Adipocyte (in vitro differentiated cells): Measurements from ENCODE around the gene TLE2.

ENCODE experiments used
- DNase-seq: peaks from one replicate; pipeline ENCODE4 v3.0.0-alpha.2; 2015; ENCODE audit warnings: low read depth
- H3K27me3 ChIP-seq: replicated peaks from 2 replicates; pipeline ENCODE4 v1.7.0; 2013; ENCODE audit warnings: mild to moderate bottlenecking, low read length, moderate library complexity; ENCODE audit not compliant: control insufficient read depth, insufficient read depth
- H3K36me3 ChIP-seq: 2 replicates; pipeline ENCODE4 v1.7.0; 2013; ENCODE audit warnings: low read length, mild to moderate bottlenecking, moderate library complexity; ENCODE audit not compliant: control insufficient read depth, insufficient read depth, severe bottlenecking
- H3K4me1 ChIP-seq: 2 replicates; pipeline ENCODE4 v1.7.0; 2013; ENCODE audit warnings: mild to moderate bottlenecking, low read length, moderate library complexity; ENCODE audit not compliant: control insufficient read depth, insufficient read depth
- H3K4me3 ChIP-seq: 2 replicates; pipeline ENCODE4 v1.7.0; 2013; ENCODE audit warnings: mild to moderate bottlenecking, low read length, moderate library complexity
- H3K9ac ChIP-seq: 2 replicates; pipeline ENCODE4 v1.7.0; 2013; ENCODE audit warnings: mild to moderate bottlenecking, low read length, moderate library complexity
- H3K9me3 ChIP-seq: 2 replicates; pipeline ENCODE4 v1.7.0; 2013; ENCODE audit warnings: mild to moderate bottlenecking, low read length, moderate library complexity; ENCODE audit not compliant: control insufficient read depth

Gene TLE2

DNA sequence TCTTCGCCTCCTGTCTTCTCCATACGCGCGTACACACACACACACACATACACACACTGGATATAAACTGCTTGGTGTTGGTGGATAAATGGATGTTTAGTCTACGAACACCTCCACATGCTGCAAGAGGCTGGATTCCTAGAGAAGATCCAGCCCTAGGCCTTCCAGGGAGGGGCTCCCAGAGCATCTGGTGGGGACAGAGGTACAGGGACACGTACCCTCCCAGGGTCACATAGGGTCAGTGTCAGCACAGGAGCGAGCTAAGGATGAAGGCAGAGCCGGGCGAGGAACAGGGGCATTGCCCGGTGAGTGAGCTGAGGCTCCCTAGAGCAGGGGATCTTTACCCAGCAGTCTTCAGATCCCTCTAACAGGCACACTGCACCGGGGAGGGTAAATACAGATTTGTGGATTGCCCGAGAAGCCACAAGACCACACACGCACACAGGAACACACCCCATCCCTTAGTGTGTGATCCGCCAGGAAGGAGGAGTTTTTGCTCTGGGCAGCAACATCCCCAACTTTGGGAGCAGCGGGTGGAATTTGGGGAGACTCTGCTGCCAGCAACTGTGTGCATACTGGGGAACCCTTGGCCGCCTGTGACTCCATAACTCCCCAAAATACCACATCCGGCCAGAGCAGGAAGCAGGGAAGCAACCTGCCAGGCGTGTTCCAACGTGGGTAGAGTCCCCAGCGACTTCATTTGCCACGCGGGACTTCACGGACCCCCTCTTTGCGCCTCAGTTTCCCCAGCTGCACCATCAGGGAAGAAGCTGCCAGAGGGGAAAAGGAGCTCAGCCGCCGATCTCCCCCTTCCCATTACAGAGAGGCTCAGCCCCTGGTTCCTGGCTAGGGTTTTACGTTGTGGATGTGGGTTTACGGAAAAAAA is 5.8 kb upstream of the TLE2 start:
- peaks cover 11% of the 10 kb centered on the region for H3K27me3 ChIP-seq

DNA sequence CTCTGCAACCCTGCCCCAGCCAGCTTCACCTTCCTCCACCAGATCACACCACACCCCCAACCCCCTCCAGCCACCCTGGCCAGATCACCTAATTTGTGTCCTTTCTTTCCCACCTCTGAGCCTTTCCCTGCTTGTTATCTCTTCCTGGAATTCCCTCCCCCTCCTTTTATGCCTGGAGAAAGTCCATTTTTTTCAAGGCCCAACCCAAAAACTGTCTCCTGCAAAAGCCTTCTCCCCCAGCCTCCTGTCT is 5.3 kb upstream of the TLE2 start:
- DNase-seq: no peak
- H3K9ac ChIP-seq: peak overlapping the region; percentile 84
- H3K4me3 ChIP-seq: no peak overlapping the region
- H3K27me3 ChIP-seq: peaks cover 15% of the 10 kb centered on the region
- H3K36me3 ChIP-seq: no peaks in the 10 kb centered on the region
- H3K4me1 ChIP-seq: peaks cover 11% of the 10 kb centered on the region
- no peaks in the 10 kb centered on the region for H3K9me3 ChIP-seq

More for the DNA sequence above, 5.8 kb upstream of the TLE2 start:
- H3K9me3 ChIP-seq: no peaks in the 10 kb centered on the region
- H3K36me3 ChIP-seq: no peaks in the 10 kb centered on the region
- H3K9ac ChIP-seq: peak overlapping the region; percentile 84
- H3K4me3 ChIP-seq: peak overlapping the region; percentile 80
- DNase-seq: peak; percentile 41
- peaks cover 11% of the 10 kb centered on the region for H3K4me1 ChIP-seq

GRCh38 chr19:3033595-3034405 is 4.7 kb upstream of the TLE2 start:
- H3K9me3 ChIP-seq: no peaks in the 10 kb centered on the region
- peaks cover 15% of the 10 kb centered on the region for H3K27me3 ChIP-seq
- peaks cover 11% of the 10 kb centered on the region for H3K4me1 ChIP-seq
- DNase-seq: no peak
- no peaks in the 10 kb centered on the region for H3K36me3 ChIP-seq
- H3K4me3 ChIP-seq: no peak overlapping the region
- no peak overlapping the region for H3K9ac ChIP-seq

DNA sequence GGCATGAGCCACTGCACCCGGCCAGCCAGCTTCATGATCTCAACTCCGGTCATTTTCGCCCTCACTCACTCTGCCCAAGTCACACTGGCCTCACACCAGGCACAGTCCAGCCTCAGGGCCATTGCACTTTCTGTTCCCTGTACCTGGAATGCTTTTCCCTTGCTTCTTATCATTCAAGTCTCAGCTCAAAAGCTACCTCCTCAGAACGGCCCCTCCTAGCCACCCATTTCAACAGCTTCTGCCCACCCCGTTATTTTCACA is 2.5 kb upstream of the TLE2 start:
- Histone ChIP-seq H3K4me3 (no peak overlapping the region), H3K9me3 (no peaks in the 10 kb centered on the region), H3K36me3 (no peaks in the 10 kb centered on the region), H3K27me3 (peaks cover 25% of the 10 kb centered on the region), H3K4me1 (peaks cover 11% of the 10 kb centered on the region), H3K9ac (no peak overlapping the region)
- DNase-seq: no peak

DNA sequence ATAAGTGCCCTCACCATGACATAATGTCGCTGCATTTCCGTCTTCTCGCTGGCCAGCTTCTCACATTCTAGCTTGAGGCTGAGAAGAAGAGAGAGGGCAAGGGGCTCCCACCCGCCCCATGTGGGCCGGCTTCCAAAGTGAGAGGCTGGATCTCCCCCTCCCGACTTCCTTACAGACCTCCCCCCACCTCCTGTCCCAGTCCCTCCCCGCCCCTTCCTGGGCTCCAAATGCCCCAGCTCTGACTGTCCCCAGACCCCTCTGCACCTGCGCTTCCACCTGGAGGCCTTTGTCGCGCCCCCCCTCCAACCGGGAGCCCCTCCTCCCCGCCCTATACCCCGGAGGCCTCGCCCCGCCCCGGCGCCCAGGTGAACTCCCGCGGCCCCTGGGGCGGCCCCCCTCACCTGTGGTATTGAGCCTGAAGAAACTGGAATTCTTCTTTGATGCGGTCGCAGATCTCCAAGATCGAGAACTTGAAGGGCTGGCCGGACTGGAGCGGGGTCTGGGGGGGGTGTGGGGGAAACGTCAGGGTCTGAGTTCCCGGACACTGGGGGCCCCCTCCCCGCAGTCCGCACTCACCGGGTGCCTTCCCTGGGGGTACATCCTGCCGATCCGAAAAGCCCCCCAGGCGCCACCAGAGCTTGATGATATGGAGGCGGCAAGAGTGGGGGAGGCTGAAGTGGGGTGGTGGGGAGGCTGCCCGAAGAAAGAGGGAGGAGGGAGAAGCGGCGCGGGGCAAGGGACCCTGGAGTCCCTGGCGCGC is 595 bp downstream of the TLE2 start:
- Histone ChIP-seq H3K4me3 (peak overlapping the region; percentile 66), H3K4me1 (no peaks in the 10 kb centered on the region), H3K9ac (peak overlapping the region; percentile 72), H3K27me3 (peaks cover 23% of the 10 kb centered on the region), H3K9me3 (no peaks in the 10 kb centered on the region), H3K36me3 (no peaks in the 10 kb centered on the region)
- DNase-seq: no peak

GRCh38 chr19:3027981-3028304 is 1.1 kb downstream of the TLE2 start:
- Histone ChIP-seq H3K27me3 (peaks cover 23% of the 10 kb centered on the region), H3K4me1 (no peaks in the 10 kb centered on the region), H3K4me3 (no peak overlapping the region), H3K9ac (no peak overlapping the region), H3K36me3 (no peaks in the 10 kb centered on the region), H3K9me3 (no peaks in the 10 kb centered on the region)
- no peak for DNase-seq

GRCh38 chr19:3027292-3027691 is 1.8 kb downstream of the TLE2 start:
- Histone ChIP-seq H3K9ac (no peak overlapping the region), H3K36me3 (no peaks in the 10 kb centered on the region), H3K9me3 (no peaks in the 10 kb centered on the region), H3K27me3 (peaks cover 23% of the 10 kb centered on the region), H3K4me3 (no peak overlapping the region), H3K4me1 (no peaks in the 10 kb centered on the region)
- DNase-seq: no peak

DNA sequence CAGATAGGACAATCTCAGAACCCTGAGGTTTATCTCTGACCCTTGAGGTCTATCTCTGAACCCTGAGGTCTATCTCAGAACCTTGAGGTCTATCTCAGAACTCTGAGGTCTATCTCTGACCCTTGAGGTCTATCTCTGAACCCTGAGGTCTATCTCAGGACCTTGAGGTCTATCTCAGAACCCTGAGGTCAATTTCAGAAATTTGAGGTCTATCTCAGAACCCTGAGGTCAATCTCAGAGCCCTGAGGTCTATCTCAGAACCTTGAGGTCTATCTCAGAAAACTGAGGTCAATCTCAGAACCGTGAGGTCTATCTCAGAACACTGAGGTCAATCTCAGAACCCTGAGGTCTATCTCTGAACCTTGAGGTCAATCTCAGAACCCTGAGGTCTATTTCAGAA is 2.3 kb downstream of the TLE2 start:
- Histone ChIP-seq H3K36me3 (no peaks in the 10 kb centered on the region), H3K27me3 (peaks cover 23% of the 10 kb centered on the region), H3K4me3 (no peak overlapping the region), H3K9ac (no peak overlapping the region), H3K4me1 (no peaks in the 10 kb centered on the region), H3K9me3 (no peaks in the 10 kb centered on the region)
- DNase-seq: no peak

- H3K4me3 ChIP-seq: no peak overlapping the region
- no peak overlapping the region for H3K9ac ChIP-seq
- no peak for DNase-seq
- H3K9me3 ChIP-seq: no peaks in the 10 kb centered on the region
- no peaks in the 10 kb centered on the region for H3K4me1 ChIP-seq
- H3K27me3 ChIP-seq: peaks cover 22% of the 10 kb centered on the region
- no peaks in the 10 kb centered on the region for H3K36me3 ChIP-seq
Observed at GRCh38 chr19:3025549-3025886, 3.6 kb downstream of the TLE2 start.

- DNase-seq: no peak
- Histone ChIP-seq H3K9ac (no peak overlapping the region), H3K4me1 (no peaks in the 10 kb centered on the region), H3K9me3 (no peaks in the 10 kb centered on the region), H3K27me3 (peaks cover 20% of the 10 kb centered on the region), H3K36me3 (no peaks in the 10 kb centered on the region), H3K4me3 (no peak overlapping the region)
Observed at GRCh38 chr19:3024870-3025548, 4.1 kb downstream of the TLE2 start.

DNA sequence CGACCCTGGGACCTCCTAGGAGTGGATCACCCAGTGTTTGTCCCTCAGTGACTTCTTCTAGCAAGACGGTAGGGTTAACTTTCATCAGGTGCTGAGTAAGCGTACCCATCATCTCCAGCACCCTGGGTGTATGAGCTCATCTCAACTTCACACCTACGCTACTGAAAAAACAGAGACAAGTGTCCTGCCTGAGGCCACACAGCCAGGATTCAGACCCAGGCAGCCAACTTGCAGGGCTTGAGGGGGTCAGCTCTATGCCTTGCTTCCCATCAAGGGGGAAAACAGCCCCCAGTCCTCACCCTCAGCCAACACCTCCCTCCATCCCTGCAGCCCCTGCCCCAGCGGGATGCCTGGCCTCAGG is 4.6 kb downstream of the TLE2 start:
- Histone ChIP-seq H3K4me3 (no peak overlapping the region), H3K36me3 (no peaks in the 10 kb centered on the region), H3K27me3 (peaks cover 15% of the 10 kb centered on the region)

More for the DNA sequence above, 4.6 kb downstream of the TLE2 start:
- Histone ChIP-seq H3K9me3 (no peaks in the 10 kb centered on the region), H3K4me1 (no peaks in the 10 kb centered on the region), H3K9ac (no peak overlapping the region)
- DNase-seq: no peak
